IgD-negative memory B cell (primary cell): ENCODE data around the gene ADARB1. TPM values are rescaled to one million over a fixed set of nuclear protein-coding genes. Genes with fewer than 3 reads are reported as not detected.
A peak's percentile ranks its signal among the peaks of the same experiment; 100 is the strongest.

Source experiments
- H3K27ac Mint-ChIP-seq, 3 donors: one replicate each; pipeline ENCODE4 v1.8.0; 2020 to 2022; ENCODE audit warnings: mild to moderate bottlenecking in 3 of 3, mixed read lengths in 3 of 3, moderate library complexity in 1 of 3
- H3K27me3 Mint-ChIP-seq: one replicate; pipeline ENCODE4 v1.8.0; 2021; ENCODE audit warnings: mixed read lengths
- H3K36me3 Mint-ChIP-seq: one replicate; pipeline ENCODE4 v1.8.0; 2020; ENCODE audit warnings: mild to moderate bottlenecking, mixed read lengths
- H3K4me1 Mint-ChIP-seq, 3 donors: one replicate each; pipeline ENCODE4 v1.8.0; 2020 to 2022; ENCODE audit warnings: mixed read lengths in 3 of 3, mild to moderate bottlenecking in 1 of 3
- H3K4me3 Mint-ChIP-seq, 4 donors: one replicate each; pipeline ENCODE4 v1.8.0; 2020 to 2022; ENCODE audit warnings: mild to moderate bottlenecking in 4 of 4, mixed read lengths in 4 of 4, moderate library complexity in 3 of 4
- H3K9me3 Mint-ChIP-seq, 3 donors: one replicate each; pipeline ENCODE4 v1.8.0; 2020 to 2021; ENCODE audit warnings: mixed read lengths in 3 of 3, mild to moderate bottlenecking in 1 of 3
- polyA plus RNA-seq: library from polyadenylated mRNA; unstranded; fragments of 300-500 nt; fragmentation: Illumina TruSeq; gene quantifications from one replicate; pipeline ENCODE4 v1.2.3, GENCODE V29; 2021

ADARB1 gene
- polyA plus RNA-seq, 1 donor from 2014 or later = 4.5 TPM

GRCh38 chr21:45056917-45057560, 17.3 kb upstream of the ADARB1 start:
- Mint-ChIP-seq H3K4me3 (no peak overlapping the region), H3K9me3 (peaks cover 0 to 4% (median 1%) of the 10 kb centered on the region in 3 donors), H3K27ac (no peak overlapping the region), H3K4me1 (peaks cover 0 to 7% (median 3%) of the 10 kb centered on the region in 3 donors), H3K36me3 (no peaks in the 10 kb centered on the region), H3K27me3 (peaks cover 31% of the 10 kb centered on the region)

- no peaks in the 10 kb centered on the region for H3K36me3 Mint-ChIP-seq
- H3K27me3 Mint-ChIP-seq = peaks cover 31% of the 10 kb centered on the region
- H3K4me1 Mint-ChIP-seq = peaks cover 0 to 7% (median 3%) of the 10 kb centered on the region in 3 donors
- no peak overlapping the region for H3K27ac Mint-ChIP-seq
- peak overlapping the region in 1 of 4 donors; percentile 54 for H3K4me3 Mint-ChIP-seq
- H3K9me3 Mint-ChIP-seq = peaks cover 0 to 4% (median under 1%) of the 10 kb centered on the region in 3 donors
Observed at GRCh38 chr21:45057886-45058285, 16.5 kb upstream of the ADARB1 start.

GRCh38 chr21:45059121-45059520, 15.3 kb upstream of the ADARB1 start:
- peaks cover 0 to 7% (median 3%) of the 10 kb centered on the region in 3 donors for H3K4me1 Mint-ChIP-seq
- H3K27ac Mint-ChIP-seq = no peak overlapping the region
- H3K36me3 Mint-ChIP-seq = no peaks in the 10 kb centered on the region
- H3K4me3 Mint-ChIP-seq = no peak overlapping the region
- peaks cover 0 to 4% (median 0%) of the 10 kb centered on the region in 3 donors for H3K9me3 Mint-ChIP-seq
- H3K27me3 Mint-ChIP-seq = peaks cover 26% of the 10 kb centered on the region

- no peaks in the 10 kb centered on the region for H3K36me3 Mint-ChIP-seq
- peaks cover 19% of the 10 kb centered on the region for H3K27me3 Mint-ChIP-seq
- no peak overlapping the region for H3K4me3 Mint-ChIP-seq
- H3K9me3 Mint-ChIP-seq = peaks cover 0 to 4% (median 0%) of the 10 kb centered on the region in 3 donors
- H3K27ac Mint-ChIP-seq = no peak overlapping the region
- H3K4me1 Mint-ChIP-seq = peaks cover 0 to 7% (median 3%) of the 10 kb centered on the region in 3 donors
Observed at GRCh38 chr21:45060089-45060488, 14.3 kb upstream of the ADARB1 start.

- peaks cover 19% of the 10 kb centered on the region for H3K27me3 Mint-ChIP-seq
- peaks cover 0 to 4% (median 0%) of the 10 kb centered on the region in 3 donors for H3K9me3 Mint-ChIP-seq
- H3K27ac Mint-ChIP-seq = no peak overlapping the region
- no peak overlapping the region for H3K4me3 Mint-ChIP-seq
- peaks cover 0 to 7% (median 3%) of the 10 kb centered on the region in 3 donors for H3K4me1 Mint-ChIP-seq
- no peaks in the 10 kb centered on the region for H3K36me3 Mint-ChIP-seq
Observed at GRCh38 chr21:45060675-45061311, 13.6 kb upstream of the ADARB1 start.

- no peak overlapping the region for H3K4me3 Mint-ChIP-seq
- H3K27me3 Mint-ChIP-seq = peaks cover 3% of the 10 kb centered on the region
- H3K36me3 Mint-ChIP-seq = peaks cover 1% of the 10 kb centered on the region
- H3K9me3 Mint-ChIP-seq = peaks cover 0 to 4% (median 0%) of the 10 kb centered on the region in 3 donors
- no peaks in the 10 kb centered on the region for H3K4me1 Mint-ChIP-seq
- H3K27ac Mint-ChIP-seq = no peak overlapping the region
Observed at GRCh38 chr21:45064091-45064490, 10.3 kb upstream of the ADARB1 start.

- H3K9me3 Mint-ChIP-seq = peaks cover 0 to 4% (median 0%) of the 10 kb centered on the region in 3 donors
- H3K27me3 Mint-ChIP-seq = peaks cover 1% of the 10 kb centered on the region
- H3K36me3 Mint-ChIP-seq = peaks cover 1% of the 10 kb centered on the region
- H3K27ac Mint-ChIP-seq = no peak overlapping the region
- no peak overlapping the region for H3K4me3 Mint-ChIP-seq
- H3K4me1 Mint-ChIP-seq = no peaks in the 10 kb centered on the region
Observed at GRCh38 chr21:45064618-45065399, 9.6 kb upstream of the ADARB1 start.

- Mint-ChIP-seq H3K27ac (no peak overlapping the region), H3K4me3 (peak overlapping the region in 1 of 4 donors; percentile 33), H3K27me3 (no peaks in the 10 kb centered on the region), H3K36me3 (peaks cover 1% of the 10 kb centered on the region), H3K9me3 (no peaks in the 10 kb centered on the region), H3K4me1 (no peaks in the 10 kb centered on the region)
Observed at GRCh38 chr21:45067462-45068285, 6.7 kb upstream of the ADARB1 start.

GRCh38 chr21:45069085-45069484, 5.3 kb upstream of the ADARB1 start:
- Mint-ChIP-seq H3K9me3 (no peaks in the 10 kb centered on the region), H3K4me3 (no peak overlapping the region), H3K27me3 (no peaks in the 10 kb centered on the region), H3K27ac (no peak overlapping the region), H3K4me1 (peaks cover 3 to 5% (median 3%) of the 10 kb centered on the region in 3 donors), H3K36me3 (peaks cover 1% of the 10 kb centered on the region)

GRCh38 chr21:45069711-45070110, 4.7 kb upstream of the ADARB1 start:
- H3K4me1 Mint-ChIP-seq = peaks cover 3 to 5% (median 3%) of the 10 kb centered on the region in 3 donors
- no peak overlapping the region for H3K27ac Mint-ChIP-seq
- H3K9me3 Mint-ChIP-seq = no peaks in the 10 kb centered on the region
- H3K27me3 Mint-ChIP-seq = no peaks in the 10 kb centered on the region
- no peak overlapping the region for H3K4me3 Mint-ChIP-seq
- H3K36me3 Mint-ChIP-seq = peaks cover 1% of the 10 kb centered on the region

GRCh38 chr21:45071078-45071873, 3.1 kb upstream of the ADARB1 start:
- H3K27me3 Mint-ChIP-seq = peaks cover 3% of the 10 kb centered on the region
- no peaks in the 10 kb centered on the region for H3K9me3 Mint-ChIP-seq
- H3K4me3 Mint-ChIP-seq = peak overlapping the region in 2 of 4 donors; percentile 39 to 55
- peaks cover 3 to 13% (median 12%) of the 10 kb centered on the region in 3 donors for H3K4me1 Mint-ChIP-seq
- H3K36me3 Mint-ChIP-seq = peaks cover 1% of the 10 kb centered on the region
- H3K27ac Mint-ChIP-seq = no peak overlapping the region

GRCh38 chr21:45071874-45072737, 2.3 kb upstream of the ADARB1 start:
- Mint-ChIP-seq H3K27me3 (peaks cover 3% of the 10 kb centered on the region), H3K4me1 (peaks cover 5 to 22% (median 18%) of the 10 kb centered on the region in 3 donors), H3K9me3 (no peaks in the 10 kb centered on the region), H3K36me3 (peaks cover 1% of the 10 kb centered on the region), H3K27ac (peak overlapping the region in 1 of 3 donors; percentile 28), H3K4me3 (peak overlapping the region in 2 of 4 donors; percentile 37 to 99)

- peaks cover 6 to 22% (median 18%) of the 10 kb centered on the region in 3 donors for H3K4me1 Mint-ChIP-seq
- peaks cover 3% of the 10 kb centered on the region for H3K27me3 Mint-ChIP-seq
- H3K4me3 Mint-ChIP-seq = peak overlapping the region; percentile 25 to 99 (median 65)
- H3K9me3 Mint-ChIP-seq = no peaks in the 10 kb centered on the region
- H3K36me3 Mint-ChIP-seq = no peaks in the 10 kb centered on the region
- peak overlapping the region in 1 of 3 donors; percentile 28 for H3K27ac Mint-ChIP-seq
Observed at GRCh38 chr21:45072738-45073300, 1.6 kb upstream of the ADARB1 start.
